Vagina (tissue), 2 donors: ENCODE results near the gene NPIPA8.
"Not testable (repeated sequence)": the region's sequence is repeated elsewhere in the genome, so short reads cannot be mapped to it uniquely, and the experiment has no call there.

Experiments used
- CTCF ChIP-seq, 3 experiments: fragments of 450-650 bp in 2 of 3; fragments of 200-600 bp in 1 of 3; sonication (generic) in 1 of 3; IDR thresholded peaks; one replicate each; pipeline ENCODE4 v1.5.1; 2017 to 2019; ENCODE audit warnings: antibody characterized with exemption in 3 of 3, mild to moderate bottlenecking in 2 of 3, moderate library complexity in 2 of 3
- POLR2A ChIP-seq, 2 donors: fragments of 450-650 bp; IDR thresholded peaks; one replicate each; pipeline ENCODE4 v1.6.1; 2017; ENCODE audit warnings: antibody characterized with exemption in 2 of 2, mild to moderate bottlenecking in 2 of 2, moderate library complexity in 2 of 2
- POLR2AphosphoS5 ChIP-seq, 2 donors: sonication (generic); formaldehyde crosslinking; IDR thresholded peaks; one replicate each; pipeline ENCODE4 v1.9.0; 2017; ENCODE audit warnings: antibody characterized with exemption in 2 of 2, mild to moderate bottlenecking in 2 of 2, low read depth in 1 of 2; ENCODE audit not compliant: insufficient read depth in 1 of 2

GRCh38 chr16:18382696-18383095, 46.2 kb upstream of the NPIPA8 start:
- not testable (repeated sequence) for TF ChIP-seq CTCF (IDR thresholded peaks at IDR 0.05); POLR2A (IDR thresholded peaks at IDR 0.05); POLR2AphosphoS5 (IDR thresholded peaks at IDR 0.05; ENCODE audit: insufficient read depth in 1 of 2, low read depth in 1 of 2)
